ENCODE data around the gene TAF6L. TPM values are rescaled to one million over a fixed set of nuclear protein-coding genes. Genes with fewer than 3 reads are reported as not detected.

Gene TAF6L
- total RNA-seq, 1 donor from 2014 or later = 31.0 TPM

DNA sequence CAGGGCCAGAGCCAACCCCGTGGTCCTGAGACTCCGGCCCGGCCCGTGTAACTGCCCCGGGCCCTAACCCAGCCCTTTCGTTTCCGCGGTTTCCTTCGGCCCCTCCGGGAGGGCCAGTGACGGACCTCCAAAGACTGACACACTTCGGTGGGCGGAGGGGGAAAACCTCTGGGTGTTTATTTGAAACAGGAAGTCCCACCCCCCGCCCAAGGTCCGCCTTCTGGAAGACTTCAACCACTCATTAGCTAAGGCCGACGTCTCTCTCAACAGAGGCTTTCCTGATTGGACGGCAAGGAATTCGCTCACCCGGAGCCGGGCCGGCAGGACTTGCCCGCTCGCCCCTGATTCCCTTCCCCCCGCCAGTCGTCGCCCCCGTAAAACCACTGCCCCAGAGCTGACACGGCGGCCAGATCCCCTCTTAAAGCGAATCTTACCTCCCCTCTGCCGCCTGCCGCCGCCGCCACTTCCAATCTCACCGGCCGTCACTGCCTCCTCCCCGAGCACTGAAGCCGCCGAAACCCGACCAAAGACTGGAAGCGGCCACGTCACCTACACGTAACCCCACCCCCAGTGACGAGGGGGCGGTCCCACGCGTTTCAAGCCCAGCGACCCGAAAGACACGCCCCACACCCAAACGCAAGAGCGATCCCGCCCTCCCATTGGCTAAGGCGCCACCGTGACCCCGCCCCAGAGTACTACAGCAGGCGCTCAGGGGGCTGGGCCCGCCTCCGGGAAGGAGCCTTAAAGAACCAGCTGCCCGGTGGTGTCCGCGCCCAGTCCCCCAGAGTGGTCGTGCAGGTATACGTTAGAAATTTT, 60.5 kb downstream of the TAF6L start, which contains the start of gene STX5:
STX5 (minus strand) TSS at position 532 of the 816 bp plus-strand sequence. CDS start 808 bp downstream, outside the sequence.
- Mint-ChIP-seq H3K36me3 (ENCODE audit: low read depth, unreplicated experiment) (peaks cover 37% of the 10 kb centered on the region), H3K4me1 (ENCODE audit: unreplicated experiment) (peaks cover 23% of the 10 kb centered on the region), H3K9me3 (ENCODE audit: unreplicated experiment) (no peaks in the 10 kb centered on the region), H3K27me3 (ENCODE audit: unreplicated experiment) (peaks cover 15% of the 10 kb centered on the region), H3K4me3 (ENCODE audit: unreplicated experiment) (peak within 1 kb of the TSS; percentile 99), H3K27ac (ENCODE audit: unreplicated experiment) (peak within 1 kb of the TSS; percentile 99)
- TF ChIP-seq, protein P1, sequence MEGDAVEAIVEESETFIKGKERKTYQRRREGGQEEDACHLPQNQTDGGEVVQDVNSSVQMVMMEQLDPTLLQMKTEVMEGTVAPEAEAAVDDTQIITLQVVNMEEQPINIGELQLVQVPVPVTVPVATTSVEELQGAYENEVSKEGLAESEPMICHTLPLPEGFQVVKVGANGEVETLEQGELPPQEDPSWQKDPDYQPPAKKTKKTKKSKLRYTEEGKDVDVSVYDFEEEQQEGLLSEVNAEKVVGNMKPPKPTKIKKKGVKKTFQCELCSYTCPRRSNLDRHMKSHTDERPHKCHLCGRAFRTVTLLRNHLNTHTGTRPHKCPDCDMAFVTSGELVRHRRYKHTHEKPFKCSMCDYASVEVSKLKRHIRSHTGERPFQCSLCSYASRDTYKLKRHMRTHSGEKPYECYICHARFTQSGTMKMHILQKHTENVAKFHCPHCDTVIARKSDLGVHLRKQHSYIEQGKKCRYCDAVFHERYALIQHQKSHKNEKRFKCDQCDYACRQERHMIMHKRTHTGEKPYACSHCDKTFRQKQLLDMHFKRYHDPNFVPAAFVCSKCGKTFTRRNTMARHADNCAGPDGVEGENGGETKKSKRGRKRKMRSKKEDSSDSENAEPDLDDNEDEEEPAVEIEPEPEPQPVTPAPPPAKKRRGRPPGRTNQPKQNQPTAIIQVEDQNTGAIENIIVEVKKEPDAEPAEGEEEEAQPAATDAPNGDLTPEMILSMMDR (IDR thresholded peaks at IDR 0.05; ENCODE audit: unreplicated experiment) = no peak
- peak; percentile 99 for DNase-seq (ENCODE audit: low spot score)

DNA sequence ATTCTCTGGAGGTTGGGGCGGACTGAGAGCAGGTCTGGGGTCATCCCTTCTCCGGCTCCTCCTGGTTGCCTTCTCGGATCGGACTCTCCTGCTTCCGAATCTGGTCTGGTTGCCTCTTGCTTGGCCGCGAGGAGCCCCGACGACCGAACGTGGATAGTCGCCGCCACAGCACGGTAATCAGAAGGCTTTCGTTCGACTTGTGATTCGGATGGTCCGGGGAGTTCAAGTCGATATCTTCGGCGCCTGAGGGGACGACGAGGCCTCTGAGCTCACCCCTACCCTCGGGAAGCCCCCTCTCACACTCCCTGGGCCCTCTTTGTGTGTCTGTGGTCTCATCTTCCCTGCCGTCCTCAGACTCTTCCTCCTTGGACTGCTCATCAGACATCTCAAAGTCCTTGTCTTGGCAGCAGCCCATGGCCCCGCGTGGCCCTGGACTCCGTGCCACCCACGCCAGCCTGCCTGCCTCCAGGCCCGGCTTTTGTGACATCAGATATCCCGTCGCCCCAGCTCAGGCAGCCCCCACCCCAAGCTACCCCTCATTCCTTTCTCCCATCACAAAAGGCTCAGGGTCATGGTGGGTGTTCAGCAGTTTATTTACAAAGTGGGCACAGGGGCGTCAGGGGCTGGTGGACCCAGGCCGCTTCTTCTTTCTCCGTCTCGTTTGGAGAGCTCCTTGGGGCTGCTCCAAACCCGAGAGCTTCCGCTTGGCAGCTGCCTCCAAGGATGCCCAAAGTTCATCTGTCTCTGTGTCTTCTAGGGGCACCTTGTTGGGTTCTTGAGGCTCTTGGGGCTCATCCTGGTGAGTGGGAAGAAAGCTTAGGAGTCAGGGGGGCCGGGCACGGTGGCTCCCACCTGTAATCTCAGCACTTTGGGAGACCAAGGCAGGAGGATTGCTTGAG, 61.4 kb downstream of the TAF6L start, which contains the start of gene TEX54:
TEX54 (minus strand) TSS at position 506 of the 899 bp plus-strand sequence.
- H3K27ac Mint-ChIP-seq (ENCODE audit: unreplicated experiment) = peak within 1 kb of the TSS; percentile 99
- peaks cover 30% of the 10 kb centered on the region for H3K36me3 Mint-ChIP-seq (ENCODE audit: low read depth, unreplicated experiment)
- peak within 1 kb of the TSS; percentile 99 for H3K4me3 Mint-ChIP-seq (ENCODE audit: unreplicated experiment)
- H3K4me1 Mint-ChIP-seq (ENCODE audit: unreplicated experiment) = peaks cover 23% of the 10 kb centered on the region
- H3K9me3 Mint-ChIP-seq (ENCODE audit: unreplicated experiment) = no peaks in the 10 kb centered on the region
- peak; percentile 13 for DNase-seq (ENCODE audit: low spot score)
- TF ChIP-seq, protein P1 (IDR thresholded peaks at IDR 0.05; ENCODE audit: unreplicated experiment) = no peak
- H3K27me3 Mint-ChIP-seq (ENCODE audit: unreplicated experiment) = peaks cover 15% of the 10 kb centered on the region

DNA sequence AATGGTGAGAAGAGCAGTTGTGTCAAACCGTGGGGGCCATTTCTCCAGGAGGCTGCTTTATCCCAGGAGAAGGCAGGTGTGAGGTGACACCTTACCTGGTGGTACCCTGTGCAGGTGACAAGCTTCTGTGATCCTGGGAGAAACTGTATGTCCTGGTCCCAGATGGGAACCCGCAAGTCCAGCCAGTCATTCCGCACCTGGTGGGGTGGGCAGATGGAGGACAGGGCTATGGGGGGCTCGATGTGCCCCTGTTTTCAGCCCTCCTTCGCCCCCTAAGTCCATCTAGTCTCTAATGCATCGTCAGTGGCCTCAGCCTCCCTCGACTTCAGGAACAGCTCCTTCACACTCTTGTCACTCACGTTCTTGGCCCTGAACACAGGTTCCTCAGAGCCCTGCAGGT, 64.1 kb downstream of the TAF6L start:
- H3K36me3 Mint-ChIP-seq (ENCODE audit: low read depth, unreplicated experiment) = peaks cover 30% of the 10 kb centered on the region
- H3K4me1 Mint-ChIP-seq (ENCODE audit: unreplicated experiment) = peaks cover 26% of the 10 kb centered on the region
- H3K9me3 Mint-ChIP-seq (ENCODE audit: unreplicated experiment) = no peaks in the 10 kb centered on the region

More for the DNA sequence above, 64.1 kb downstream of the TAF6L start:
- peak overlapping the region; percentile 17 for H3K27ac Mint-ChIP-seq (ENCODE audit: unreplicated experiment)
- TF ChIP-seq, protein P1 (IDR thresholded peaks at IDR 0.05; ENCODE audit: unreplicated experiment) = no peak
- no peak overlapping the region for H3K4me3 Mint-ChIP-seq (ENCODE audit: unreplicated experiment)
- H3K27me3 Mint-ChIP-seq (ENCODE audit: unreplicated experiment) = peaks cover 24% of the 10 kb centered on the region
- DNase-seq (ENCODE audit: low spot score) = no peak

Small RNAs within 50 kb of the gene (microRNA-seq; reads per million reads assigned to microRNA genes)
- gene MIR6514 (ENCODE audit: unreplicated experiment) (1.7 reads per million, percentile 25 among the genes with 10 or more reads in this experiment), gene MIR6748 (ENCODE audit: unreplicated experiment) (0.21 reads per million)

Other genes starting within 250 kb of the TAF6L start
- 136 TPM for gene AHNAK, start 224.6 kb upstream of the TAF6L start, total RNA-seq (ENCODE audit: unreplicated experiment)
- 1,951 TPM for gene EEF1G, start 197.5 kb upstream of the TAF6L start, total RNA-seq (ENCODE audit: unreplicated experiment)
- 21.2 TPM for gene TUT1, start 179.9 kb upstream of the TAF6L start, total RNA-seq (ENCODE audit: unreplicated experiment)
- 157 TPM for gene MTA2, start 169.5 kb upstream of the TAF6L start, total RNA-seq (ENCODE audit: unreplicated experiment)
- gene EML3, start 158.6 kb upstream of the TAF6L start, total RNA-seq (ENCODE audit: unreplicated experiment) = 98.6 TPM
- 2.1 TPM for gene ROM1, start 158.1 kb upstream of the TAF6L start, total RNA-seq (ENCODE audit: unreplicated experiment)
- gene B3GAT3, start 149.4 kb upstream of the TAF6L start, total RNA-seq (ENCODE audit: unreplicated experiment) = 32.8 TPM
- gene GANAB, start 124.8 kb upstream of the TAF6L start, total RNA-seq (ENCODE audit: unreplicated experiment) = 383 TPM
- 24.8 TPM for gene INTS5, start 118.1 kb upstream of the TAF6L start, total RNA-seq (ENCODE audit: unreplicated experiment)
- gene C11orf98, start 106.2 kb upstream of the TAF6L start, total RNA-seq (ENCODE audit: unreplicated experiment) = 60.1 TPM
- 8.7 TPM for gene CSKMT, start 106.1 kb upstream of the TAF6L start, total RNA-seq (ENCODE audit: unreplicated experiment)
- 4.7 TPM for gene UQCC3, start 99.7 kb upstream of the TAF6L start, total RNA-seq (ENCODE audit: unreplicated experiment)
- 11.2 TPM for gene LBHD1, start 99.1 kb upstream of the TAF6L start, total RNA-seq (ENCODE audit: unreplicated experiment)
- 137 TPM for gene UBXN1, start 92.3 kb upstream of the TAF6L start, total RNA-seq (ENCODE audit: unreplicated experiment)
- 0.44 TPM for gene LRRN4CL, start 81.9 kb upstream of the TAF6L start, total RNA-seq (ENCODE audit: unreplicated experiment)
- 53.6 TPM for gene BSCL2, start 64.0 kb upstream of the TAF6L start, total RNA-seq (ENCODE audit: unreplicated experiment)
- 1.1 TPM for gene GNG3, start 63.7 kb upstream of the TAF6L start, total RNA-seq (ENCODE audit: unreplicated experiment)
- 43.6 TPM for gene HNRNPUL2, start 43.9 kb upstream of the TAF6L start, total RNA-seq (ENCODE audit: unreplicated experiment)
- 38.1 TPM for gene TTC9C, start 42.9 kb upstream of the TAF6L start, total RNA-seq (ENCODE audit: unreplicated experiment)
- gene ZBTB3, start 17.2 kb upstream of the TAF6L start, total RNA-seq (ENCODE audit: unreplicated experiment) = 12.7 TPM
- gene POLR2G, start 9.8 kb upstream of the TAF6L start, total RNA-seq (ENCODE audit: unreplicated experiment) = 93.6 TPM
- gene TMEM179B, start 16.0 kb downstream of the TAF6L start, total RNA-seq (ENCODE audit: unreplicated experiment) = 26.7 TPM
- gene TMEM223, start 20.6 kb downstream of the TAF6L start, total RNA-seq (ENCODE audit: unreplicated experiment) = 13.9 TPM
- gene NXF1, start 34.0 kb downstream of the TAF6L start, total RNA-seq (ENCODE audit: unreplicated experiment) = 50.8 TPM
- 37.9 TPM for gene STX5, start 60.7 kb downstream of the TAF6L start, total RNA-seq (ENCODE audit: unreplicated experiment)
- gene TEX54, start 61.4 kb downstream of the TAF6L start, total RNA-seq (ENCODE audit: unreplicated experiment) = not detected
- 42.2 TPM for gene WDR74, start 68.2 kb downstream of the TAF6L start, total RNA-seq (ENCODE audit: unreplicated experiment)
- 147 TPM for gene SLC3A2, start 109.5 kb downstream of the TAF6L start, total RNA-seq (ENCODE audit: unreplicated experiment)
- not detected for gene CHRM1, start 150.0 kb downstream of the TAF6L start, total RNA-seq (ENCODE audit: unreplicated experiment)
- not detected for gene SLC22A6, start 213.6 kb downstream of the TAF6L start, total RNA-seq (ENCODE audit: unreplicated experiment)
- not detected for gene SLC22A8, start 244.4 kb downstream of the TAF6L start, total RNA-seq (ENCODE audit: unreplicated experiment)

Data from endothelial cell (in vitro differentiated cells).